IMR-90 (cell line): ENCODE results near the gene BMP2K. TPM values are rescaled to one million over a fixed set of nuclear protein-coding genes. Genes with fewer than 3 reads are reported as not detected.

Experiments used
- ATAC-seq: fragments of 200-7000 bp; cut with Tn5 transposase; 2 replicates; pipeline ENCODE4 v1.9.1; 2020; ENCODE audit warnings: low read depth, mild to moderate bottlenecking, moderate library complexity
- BruUV-seq: library from RNA; stranded (reverse); fragments of 400-500 nt; replicated peaks from 2 replicates; lab custom pipeline; 2021; lab: Mats Ljungman, UMichigan
- CTCF ChIA-PET: fragments of 300-600 bp; formaldehyde crosslinking; extraction: SDS; loops from one replicate; lab custom pipeline; 2021; ENCODE audit warnings: antibody characterized with exemption; lab: Yijun Ruan, JAX
- POLR2A ChIA-PET: fragments of 300-600 bp; sonication (Branson Sonifier 250); formaldehyde crosslinking; loops from one replicate; lab custom pipeline; 2022; ENCODE audit warnings: antibody characterized with exemption; ENCODE audit not compliant: unreplicated experiment; lab: Charles Lee
- DNase-seq: peaks from one replicate; pipeline ENCODE4 v3.0.0; 2013
- H2AFZ ChIP-seq: replicated peaks from 2 replicates; pipeline ENCODE3; 2013; ENCODE audit warnings: low read length, mild to moderate bottlenecking; ENCODE audit not compliant: poor library complexity
- H2AK5ac ChIP-seq: 2 replicates; pipeline ENCODE4 v1.6.1; 2013; ENCODE audit warnings: low read depth, low read length, inconsistent platforms
- H2AK9ac ChIP-seq: replicated peaks from 2 replicates; pipeline ENCODE3; 2013; ENCODE audit warnings: mild to moderate bottlenecking, low read depth, low read length, moderate library complexity; ENCODE audit not compliant: poor library complexity
- H2BK120ac ChIP-seq: 2 replicates; pipeline ENCODE4 v1.6.1; 2013; ENCODE audit warnings: low read depth, low read length, inconsistent platforms
- H2BK15ac ChIP-seq: 3 replicates; pipeline ENCODE4 v1.6.1; 2013; ENCODE audit warnings: low read depth, low read length, inconsistent platforms
- H2BK20ac ChIP-seq: 2 replicates; pipeline ENCODE4 v1.6.1; 2013; ENCODE audit warnings: low read depth, mild to moderate bottlenecking, inconsistent platforms, low read length, moderate library complexity
- H2BK5ac ChIP-seq: 2 replicates; pipeline ENCODE4 v1.6.1; 2013; ENCODE audit warnings: mild to moderate bottlenecking, low read depth, low read length, inconsistent platforms; ENCODE audit not compliant: poor library complexity, severe bottlenecking
- H3K14ac ChIP-seq: replicated peaks from 2 replicates; pipeline ENCODE4 v1.6.1; 2013; ENCODE audit warnings: low read depth, low read length, inconsistent platforms
- H3K18ac ChIP-seq: 2 replicates; pipeline ENCODE4 v1.6.1; 2013; ENCODE audit warnings: low read depth, low read length, control low read depth
- H3K23ac ChIP-seq: 2 replicates; pipeline ENCODE4 v1.6.1; 2013; ENCODE audit warnings: low read depth, low read length, inconsistent platforms
- H3K27ac ChIP-seq: 2 replicates; pipeline ENCODE4 v1.5.1; 2013; ENCODE audit warnings: mild to moderate bottlenecking, control low read depth, low read length; ENCODE audit not compliant: insufficient read depth
- H3K27me3 ChIP-seq: 2 replicates; pipeline ENCODE4 v1.6.1; 2013; ENCODE audit warnings: low read length; ENCODE audit not compliant: control insufficient read depth, insufficient read depth
- H3K36me3 ChIP-seq: 2 replicates; pipeline ENCODE4 v1.6.1; 2013; ENCODE audit warnings: low read length, mixed read lengths; ENCODE audit not compliant: control insufficient read depth, insufficient read depth
- H3K4ac ChIP-seq: 2 replicates; pipeline ENCODE4 v1.6.1; 2013; ENCODE audit warnings: low read depth, low read length, inconsistent platforms
- H3K4me1 ChIP-seq: 2 replicates; pipeline ENCODE4 v1.6.1; 2013; ENCODE audit warnings: low read length, mixed read lengths; ENCODE audit not compliant: control insufficient read depth, insufficient read depth
- H3K4me2 ChIP-seq: 2 replicates; pipeline ENCODE4 v1.6.1; 2013; ENCODE audit warnings: low read depth, mild to moderate bottlenecking, control low read depth, low read length, moderate library complexity
- H3K4me3 ChIP-seq: 2 replicates; pipeline ENCODE4 v1.5.1; 2013; ENCODE audit warnings: low read depth, mild to moderate bottlenecking, control low read depth, low read length, moderate library complexity; ENCODE audit not compliant: insufficient read depth
- H3K56ac ChIP-seq: 2 replicates; pipeline ENCODE4 v1.6.1; 2013; ENCODE audit warnings: low read length, inconsistent platforms; ENCODE audit not compliant: insufficient read depth; ENCODE audit errors: extremely low read depth
- H3K79me1 ChIP-seq, 2 experiments: 2 replicates each; pipeline ENCODE4 v1.6.1; 2013; ENCODE audit warnings: low read length in 2 of 2, inconsistent platforms in 1 of 2, low read depth in 1 of 2
- H3K9ac ChIP-seq: 2 replicates; pipeline ENCODE4 v1.6.1; 2013; ENCODE audit warnings: low read depth, low read length, control low read depth
- H3K9me1 ChIP-seq: 2 replicates; pipeline ENCODE4 v1.6.1; 2013; ENCODE audit warnings: low read length, inconsistent platforms; ENCODE audit not compliant: insufficient read depth
- H3K9me3 ChIP-seq: 2 replicates; pipeline ENCODE4 v1.6.1; 2013; ENCODE audit warnings: low read length; ENCODE audit not compliant: control insufficient read depth, insufficient read depth
- H4K20me1 ChIP-seq: 2 replicates; pipeline ENCODE4 v1.6.1; 2013; ENCODE audit warnings: low read length, inconsistent platforms; ENCODE audit not compliant: insufficient read depth
- H4K5ac ChIP-seq: 2 replicates; pipeline ENCODE4 v1.6.1; 2013; ENCODE audit warnings: mild to moderate bottlenecking, low read depth, low read length, control low read depth
- H4K8ac ChIP-seq, 2 experiments: 2 replicates each; pipeline ENCODE4 v1.6.1; 2013; ENCODE audit warnings: low read depth in 2 of 2, low read length in 2 of 2, control low read depth in 1 of 2, inconsistent platforms in 1 of 2
- H4K91ac ChIP-seq: 2 replicates; pipeline ENCODE4 v1.6.1; 2013; ENCODE audit warnings: low read depth, low read length, inconsistent platforms; ENCODE audit not compliant: insufficient read depth
- BHLHE40 ChIP-seq: fragments of 150-350 bp; IDR thresholded peaks from 2 replicates; pipeline ENCODE4 v1.6.1; 2016; ENCODE audit warnings: mild to moderate bottlenecking, low read depth, low read length
- CEBPB ChIP-seq: IDR thresholded peaks from 2 replicates; pipeline ENCODE4 v1.6.1; 2012; ENCODE audit warnings: low read depth, low read length, improper control_type of control experiment
- CHD1 ChIP-seq: IDR thresholded peaks from 2 replicates; pipeline ENCODE4 v1.6.1; 2012; ENCODE audit warnings: low read depth, low read length, improper control_type of control experiment
- FOS ChIP-seq: fragments of 150-350 bp; IDR thresholded peaks from 2 replicates; pipeline ENCODE4 v1.6.1; 2016; ENCODE audit warnings: low read depth, low read length
- MAFK ChIP-seq: IDR thresholded peaks from 2 replicates; pipeline ENCODE4 v1.6.1; 2012; ENCODE audit warnings: low read depth, low read length, improper control_type of control experiment
- MAZ ChIP-seq: IDR thresholded peaks from 2 replicates; pipeline ENCODE4 v1.6.1; 2012; ENCODE audit warnings: low read depth, mild to moderate bottlenecking, low read length, improper control_type of control experiment, moderate library complexity, borderline replicate concordance
- MXI1 ChIP-seq: IDR thresholded peaks from 2 replicates; pipeline ENCODE4 v1.6.1; 2012; ENCODE audit warnings: low read depth, mild to moderate bottlenecking, low read length, moderate library complexity, borderline replicate concordance
- NFE2L2 ChIP-seq: fragments of 150-350 bp; IDR thresholded peaks from 2 replicates; pipeline ENCODE4 v1.6.1; 2016; ENCODE audit warnings: low read depth, mild to moderate bottlenecking, low read length
- POLR2A ChIP-seq: IDR thresholded peaks from 2 replicates; pipeline ENCODE4 v1.6.1; 2012; ENCODE audit warnings: mild to moderate bottlenecking, low read depth, low read length
- RAD21 ChIP-seq: IDR thresholded peaks from 2 replicates; pipeline ENCODE4 v1.6.1; 2012; ENCODE audit warnings: low read length, improper control_type of control experiment
- RCOR1 ChIP-seq: IDR thresholded peaks from 2 replicates; pipeline ENCODE4 v1.6.1; 2012; ENCODE audit warnings: mild to moderate bottlenecking, low read length, improper control_type of control experiment; ENCODE audit not compliant: insufficient replicate concordance
- RFX5 ChIP-seq: IDR thresholded peaks from 2 replicates; pipeline ENCODE4 v1.8.0; 2012; ENCODE audit warnings: low read depth, mild to moderate bottlenecking, low read length, moderate library complexity
- SMC3 ChIP-seq: fragments of 150-350 bp; IDR thresholded peaks from 2 replicates; pipeline ENCODE4 v1.6.1; 2016; ENCODE audit warnings: low read depth, mild to moderate bottlenecking, antibody characterized with exemption, low read length, moderate library complexity
- WGBS, 2 experiments: methylation state at CpG; one replicate each; pipeline versions ENCODE4 v1.1.5 to v1.1.7; 2013; ENCODE audit warnings: missing lambda C conversion rate in 2 of 2; ENCODE audit not compliant: insufficient read length in 1 of 2; ENCODE audit errors: extremely low coverage in 2 of 2; 5-methylcytosine and 5-hydroxymethylcytosine counted together
- dilution Hi-C: fragments of 300-500 bp; cut with HindIII; formaldehyde crosslinking; loops from one replicate; pipeline ENCODE4 v1.14.3; 2018; ENCODE audit warnings: low sequenced_read_pairs; ENCODE audit not compliant: unreplicated experiment
- in situ Hi-C: fragments of 300-500 bp; cut with MboI; formaldehyde crosslinking; loops from 3 replicates; pipeline ENCODE4 v1.14.3; 2019; ENCODE audit warnings: low sequenced_read_pairs, inconsistent platforms, mixed read lengths
- intact Hi-C: fragments of 100-400 bp; cut with micrococcal nuclease; formaldehyde crosslinking; loops from 2 replicates; pipeline ENCODE4 v1.10.0; 2022
- polyA plus RNA-seq, 3 experiments: library from polyadenylated mRNA; depleted of rRNA; stranded (reverse); fragments of >200 nt; gene quantifications; 2 replicates each; pipeline ENCODE4 v1.2.3, GENCODE V29; 2012; ENCODE audit warnings: low replicate concordance in 1 of 3
- total RNA-seq: library from RNA; depleted of rRNA; stranded (reverse); fragments of >200 nt; gene quantifications from 2 replicates; pipeline ENCODE4 v1.2.3, GENCODE V29; 2012
- TF ChIP-seq, protein P1 (sequence below): fragments of 150-350 bp; IDR thresholded peaks from 2 replicates; pipeline ENCODE4 v1.6.1; 2016; ENCODE audit warnings: low read depth, mild to moderate bottlenecking, low read length, moderate library complexity, borderline replicate concordance
- TF ChIP-seq, protein P2 (sequence below): conservative IDR thresholded peaks from 2 replicates; pipeline ENCODE4 v1.5.1; 2012; ENCODE audit warnings: mild to moderate bottlenecking, low read depth, low read length, improper control_type of control experiment
- TF ChIP-seq, protein P3 (sequence below): fragments of 150-350 bp; IDR thresholded peaks from 2 replicates; pipeline ENCODE4 v1.6.1; 2017; ENCODE audit warnings: mild to moderate bottlenecking, antibody characterized with exemption, low read length, low read depth

The BMP2K gene
- total and polyA plus RNA-seq, 2 of the 4 experiments (the other 2 are of a cell fraction) = 15.8 to 46.1 TPM

DNA sequence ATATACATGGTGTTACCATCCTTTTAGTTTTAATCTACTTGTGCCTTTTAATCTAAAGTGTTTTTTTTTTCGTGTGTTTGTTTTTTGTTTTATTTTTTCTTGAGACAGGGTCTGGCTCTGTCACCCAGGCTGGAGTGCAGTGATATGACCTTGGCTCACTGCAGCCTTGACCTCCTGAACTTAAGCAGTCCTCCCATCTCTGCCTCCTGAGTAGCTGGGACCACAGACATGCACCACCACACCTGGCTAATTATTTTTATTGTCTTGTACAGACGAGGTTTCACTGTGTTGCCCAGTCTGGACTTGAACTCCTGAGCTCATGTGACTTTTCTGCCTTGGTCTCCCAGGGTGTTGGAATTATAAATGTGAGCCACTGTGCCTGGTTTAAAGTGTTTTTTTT, 33.1 kb downstream of the BMP2K start:
- in situ Hi-C loops = no loop called here

More for the DNA sequence above, 33.1 kb downstream of the BMP2K start:
- H3K27ac ChIP-seq = no peak overlapping the region
- intact Hi-C loops = no loop called here
- H3K79me1 ChIP-seq = peaks cover 25 to 52% of the 10 kb centered on the region in 2 experiments
- peaks cover 4% of the 10 kb centered on the region for H3K9me3 ChIP-seq
- TF ChIP-seq NFE2L2 (no peak), CEBPB (no peak), RCOR1 (no peak), CHD1 (no peak), MAFK (no peak), BHLHE40 (no peak), MAZ (no peak), MXI1 (no peak), RFX5 (no peak), FOS (no peak), POLR2A (no peak), SMC3 (no peak), RAD21 (no peak)
- TF ChIP-seq, protein P1, sequence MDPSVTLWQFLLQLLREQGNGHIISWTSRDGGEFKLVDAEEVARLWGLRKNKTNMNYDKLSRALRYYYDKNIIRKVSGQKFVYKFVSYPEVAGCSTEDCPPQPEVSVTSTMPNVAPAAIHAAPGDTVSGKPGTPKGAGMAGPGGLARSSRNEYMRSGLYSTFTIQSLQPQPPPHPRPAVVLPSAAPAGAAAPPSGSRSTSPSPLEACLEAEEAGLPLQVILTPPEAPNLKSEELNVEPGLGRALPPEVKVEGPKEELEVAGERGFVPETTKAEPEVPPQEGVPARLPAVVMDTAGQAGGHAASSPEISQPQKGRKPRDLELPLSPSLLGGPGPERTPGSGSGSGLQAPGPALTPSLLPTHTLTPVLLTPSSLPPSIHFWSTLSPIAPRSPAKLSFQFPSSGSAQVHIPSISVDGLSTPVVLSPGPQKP = no peak
- TF ChIP-seq, protein P2, sequence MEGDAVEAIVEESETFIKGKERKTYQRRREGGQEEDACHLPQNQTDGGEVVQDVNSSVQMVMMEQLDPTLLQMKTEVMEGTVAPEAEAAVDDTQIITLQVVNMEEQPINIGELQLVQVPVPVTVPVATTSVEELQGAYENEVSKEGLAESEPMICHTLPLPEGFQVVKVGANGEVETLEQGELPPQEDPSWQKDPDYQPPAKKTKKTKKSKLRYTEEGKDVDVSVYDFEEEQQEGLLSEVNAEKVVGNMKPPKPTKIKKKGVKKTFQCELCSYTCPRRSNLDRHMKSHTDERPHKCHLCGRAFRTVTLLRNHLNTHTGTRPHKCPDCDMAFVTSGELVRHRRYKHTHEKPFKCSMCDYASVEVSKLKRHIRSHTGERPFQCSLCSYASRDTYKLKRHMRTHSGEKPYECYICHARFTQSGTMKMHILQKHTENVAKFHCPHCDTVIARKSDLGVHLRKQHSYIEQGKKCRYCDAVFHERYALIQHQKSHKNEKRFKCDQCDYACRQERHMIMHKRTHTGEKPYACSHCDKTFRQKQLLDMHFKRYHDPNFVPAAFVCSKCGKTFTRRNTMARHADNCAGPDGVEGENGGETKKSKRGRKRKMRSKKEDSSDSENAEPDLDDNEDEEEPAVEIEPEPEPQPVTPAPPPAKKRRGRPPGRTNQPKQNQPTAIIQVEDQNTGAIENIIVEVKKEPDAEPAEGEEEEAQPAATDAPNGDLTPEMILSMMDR = no peak
- TF ChIP-seq, protein P3, sequence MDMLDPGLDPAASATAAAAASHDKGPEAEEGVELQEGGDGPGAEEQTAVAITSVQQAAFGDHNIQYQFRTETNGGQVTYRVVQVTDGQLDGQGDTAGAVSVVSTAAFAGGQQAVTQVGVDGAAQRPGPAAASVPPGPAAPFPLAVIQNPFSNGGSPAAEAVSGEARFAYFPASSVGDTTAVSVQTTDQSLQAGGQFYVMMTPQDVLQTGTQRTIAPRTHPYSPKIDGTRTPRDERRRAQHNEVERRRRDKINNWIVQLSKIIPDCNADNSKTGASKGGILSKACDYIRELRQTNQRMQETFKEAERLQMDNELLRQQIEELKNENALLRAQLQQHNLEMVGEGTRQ = no peak
- H4K8ac ChIP-seq = no peak overlapping the region
- WGBS, 2 experiments = no CpG with 5 or more reads among the region's 2 CpGs
- BruUV-seq = no TSS peak
- H3K23ac ChIP-seq = no peak overlapping the region
- dilution Hi-C loops = no loop called here
- CTCF ChIA-PET = no interaction called here
- POLR2A ChIA-PET = no interaction called here
- H3K14ac ChIP-seq = no peak overlapping the region
- H2BK20ac ChIP-seq = no peak overlapping the region
- no peaks in the 10 kb centered on the region for H3K36me3 ChIP-seq
- no peak overlapping the region for H4K91ac ChIP-seq
- H3K4me2 ChIP-seq = no peak overlapping the region
- H3K4me3 ChIP-seq = no peak overlapping the region
- no peak overlapping the region for H2AK9ac ChIP-seq
- DNase-seq = no peak
- no peak overlapping the region for H2AFZ ChIP-seq
- no peak overlapping the region for H2BK120ac ChIP-seq
- H2BK5ac ChIP-seq = no peak overlapping the region
- ATAC-seq = no peak
- no peaks in the 10 kb centered on the region for H3K27me3 ChIP-seq
- peaks cover 8% of the 10 kb centered on the region for H3K4me1 ChIP-seq
- H4K5ac ChIP-seq = no peak overlapping the region
- no peak overlapping the region for H3K9ac ChIP-seq
- H2AK5ac ChIP-seq = no peak overlapping the region
- no peak overlapping the region for H3K4ac ChIP-seq
- peaks cover 2% of the 10 kb centered on the region for H3K9me1 ChIP-seq
- H3K18ac ChIP-seq = no peak overlapping the region
- H3K56ac ChIP-seq = no peak overlapping the region
- H2BK15ac ChIP-seq = no peak overlapping the region
- H4K20me1 ChIP-seq = peaks cover 33% of the 10 kb centered on the region
